Neuronal stem cell (in vitro differentiated cells): ENCODE measurements around the gene PDE6A.

Experiments
- DNase-seq: peaks from one replicate; pipeline ENCODE4 v3.0.0-alpha.2; 2013; ENCODE audit warnings: low spot score
- H2AFZ ChIP-seq: one replicate; pipeline ENCODE4 v1.6.1; 2013; ENCODE audit warnings: mild to moderate bottlenecking, low read length, inconsistent platforms
- H2AK5ac ChIP-seq: 2 replicates; pipeline ENCODE4 v1.6.1; 2013; ENCODE audit warnings: low read depth, mild to moderate bottlenecking, inconsistent platforms, low read length, moderate library complexity, mixed read lengths
- H2BK120ac ChIP-seq: 2 replicates; pipeline ENCODE4 v1.6.1; 2013; ENCODE audit warnings: low read depth, mild to moderate bottlenecking, inconsistent platforms, low read length, moderate library complexity, mixed read lengths
- H2BK12ac ChIP-seq: one replicate; pipeline ENCODE4 v1.6.1; 2013; ENCODE audit warnings: low read length, inconsistent platforms
- H2BK15ac ChIP-seq: 2 replicates; pipeline ENCODE4 v1.6.1; 2013; ENCODE audit warnings: mild to moderate bottlenecking, low read length, inconsistent platforms, mixed read lengths
- H2BK5ac ChIP-seq: one replicate; pipeline ENCODE4 v1.6.1; 2013; ENCODE audit warnings: inconsistent platforms, mild to moderate bottlenecking, low read length, moderate library complexity
- H3K14ac ChIP-seq: one replicate; pipeline ENCODE4 v1.6.1; 2013; ENCODE audit warnings: low read length, inconsistent platforms
- H3K18ac ChIP-seq: 2 replicates; pipeline ENCODE4 v1.6.1; 2013; ENCODE audit warnings: low read length, inconsistent platforms
- H3K23ac ChIP-seq: 2 replicates; pipeline ENCODE4 v1.6.1; 2013; ENCODE audit warnings: low read depth, mild to moderate bottlenecking, mixed read lengths, low read length, inconsistent platforms; ENCODE audit not compliant: poor library complexity
- H3K27ac ChIP-seq: replicated peaks from 3 replicates; pipeline ENCODE4 v1.5.1; 2013; ENCODE audit warnings: low read length, inconsistent platforms
- H3K27me3 ChIP-seq, 3 experiments: 2 replicates each; pipeline ENCODE4 v1.6.1; 2013; ENCODE audit warnings: low read length in 3 of 3, mild to moderate bottlenecking in 2 of 3, inconsistent platforms in 1 of 3, low read depth in 1 of 3, mixed read lengths in 1 of 3, moderate library complexity in 1 of 3; ENCODE audit not compliant: control insufficient read depth in 3 of 3, insufficient read depth in 3 of 3
- H3K36me3 ChIP-seq, 2 donors: replicated peaks in 1 of 2; 2 replicates each; pipeline ENCODE4 v1.6.1; 2013; ENCODE audit warnings: low read length in 2 of 2; ENCODE audit not compliant: control insufficient read depth in 2 of 2, insufficient read depth in 2 of 2
- H3K4ac ChIP-seq: 2 replicates; pipeline ENCODE4 v1.6.1; 2013; ENCODE audit warnings: inconsistent platforms, mild to moderate bottlenecking, low read length, moderate library complexity
- H3K4me1 ChIP-seq, 2 donors: 1 replicate in 1 of 2; 2 replicates in 1 of 2; pipeline ENCODE4 v1.6.1; 2013; ENCODE audit warnings: low read length in 2 of 2, low read depth in 1 of 2; ENCODE audit not compliant: control insufficient read depth in 2 of 2, insufficient read depth in 1 of 2
- H3K4me2 ChIP-seq: one replicate; pipeline ENCODE4 v1.6.1; 2013; ENCODE audit warnings: mild to moderate bottlenecking, low read length, inconsistent platforms; ENCODE audit not compliant: insufficient read depth, poor library complexity, severe bottlenecking
- H3K4me3 ChIP-seq, 2 donors: 2 replicates each; pipeline ENCODE4 v1.5.1; 2013; ENCODE audit warnings: low read length in 2 of 2, mild to moderate bottlenecking in 2 of 2, inconsistent platforms in 1 of 2, moderate library complexity in 1 of 2
- H3K79me1 ChIP-seq: one replicate; pipeline ENCODE4 v1.6.1; 2013; ENCODE audit warnings: low read depth, mild to moderate bottlenecking, inconsistent platforms, low read length, moderate library complexity
- H3K9ac ChIP-seq: one replicate; pipeline ENCODE4 v1.6.1; 2013; ENCODE audit warnings: mild to moderate bottlenecking, low read depth, low read length, inconsistent platforms; ENCODE audit not compliant: poor library complexity
- H3K9me3 ChIP-seq, 2 donors: replicated peaks in 1 of 2; 2 replicates each; pipeline versions ENCODE3 to v1.6.1; 2013; ENCODE audit warnings: low read length in 2 of 2, mild to moderate bottlenecking in 2 of 2, inconsistent platforms in 1 of 2, low read depth in 1 of 2, mixed read lengths in 1 of 2, moderate library complexity in 1 of 2; ENCODE audit not compliant: control insufficient read depth in 2 of 2, insufficient read depth in 1 of 2
- H4K8ac ChIP-seq: one replicate; pipeline ENCODE4 v1.6.1; 2013; ENCODE audit warnings: low read depth, mild to moderate bottlenecking, inconsistent platforms, low read length, moderate library complexity
- H4K91ac ChIP-seq: one replicate; pipeline ENCODE4 v1.6.1; 2013; ENCODE audit warnings: low read length, low read depth, mild to moderate bottlenecking, inconsistent platforms; ENCODE audit not compliant: poor library complexity
- WGBS, 2 donors: extraction: QIAGEN DNeasy Blood & Tissue Kit; methylation state at CpG; one replicate each; pipeline ENCODE4 v1.1.7; 2013; ENCODE audit warnings: missing lambda C conversion rate in 2 of 2, mixed read lengths in 1 of 2; ENCODE audit not compliant: insufficient read length in 2 of 2, insufficient replicate concordance in 1 of 2; ENCODE audit errors: extremely low coverage in 2 of 2; 5-methylcytosine and 5-hydroxymethylcytosine counted together

The PDE6A gene

DNA sequence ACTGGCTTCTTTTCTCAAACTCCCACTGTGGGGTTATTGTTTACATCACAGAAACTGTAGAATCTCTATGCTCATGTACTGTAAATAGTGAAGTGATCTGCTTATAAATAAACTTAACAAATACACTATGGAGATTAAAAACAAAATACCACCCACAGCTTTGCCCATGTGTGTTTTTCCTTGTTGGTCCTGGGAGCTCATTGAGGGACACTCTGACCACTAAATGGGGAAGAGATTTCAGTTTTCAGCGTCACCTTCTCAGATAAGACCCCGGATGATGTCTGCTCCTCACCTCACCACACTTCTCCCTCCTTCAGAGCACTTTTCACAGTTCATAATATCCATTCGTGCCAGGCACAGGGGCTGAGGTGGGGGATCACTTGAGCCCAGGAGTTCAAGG is 89.7 kb downstream of the PDE6A start:
- Histone ChIP-seq H2AK5ac (no peak overlapping the region), H3K18ac (no peak overlapping the region), H4K8ac (no peak overlapping the region), H3K27me3 (no peaks in the 10 kb centered on the region), H3K9me3 (no peaks in the 10 kb centered on the region), H3K9ac (no peak overlapping the region), H3K27ac (no peak overlapping the region), H2BK120ac (no peak overlapping the region), H2BK15ac (no peak overlapping the region), H2BK5ac (no peak overlapping the region), H3K4me3 (no peak overlapping the region), H3K4ac (no peak overlapping the region), H3K23ac (no peak overlapping the region), H2AFZ (no peak overlapping the region), H2BK12ac (no peak overlapping the region), H3K14ac (no peak overlapping the region), H4K91ac (no peak overlapping the region), H3K79me1 (no peaks in the 10 kb centered on the region), H3K36me3 (no peaks in the 10 kb centered on the region), H3K4me2 (no peak overlapping the region), H3K4me1 (peaks cover 3% of the 10 kb centered on the region in 2 donors)
- no CpG with 5 or more reads among the region's 3 CpGs for WGBS, 2 donors
- no peak for DNase-seq

DNA sequence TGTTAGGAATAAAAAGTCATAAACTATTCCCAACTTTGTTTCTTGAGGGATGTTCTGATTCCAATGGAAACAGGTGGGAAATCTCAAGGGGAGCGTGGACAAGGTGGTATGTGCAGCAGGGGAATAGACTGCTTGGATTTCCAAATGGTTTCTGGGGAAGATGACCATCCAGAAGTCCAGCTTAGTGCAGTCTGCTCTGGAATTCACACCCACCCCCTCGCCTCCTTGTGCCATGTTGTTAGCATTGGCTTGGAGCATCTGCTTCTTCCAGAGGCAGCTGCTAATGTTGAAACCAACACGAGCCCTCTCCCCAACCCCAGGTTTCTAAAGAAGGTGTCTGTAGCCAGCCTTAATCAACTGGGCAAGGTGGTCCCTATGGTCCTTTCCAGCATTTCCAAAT is 90.9 kb downstream of the PDE6A start:
- no peak overlapping the region for H3K9ac ChIP-seq
- no peak overlapping the region for H3K18ac ChIP-seq
- H2BK5ac ChIP-seq = no peak overlapping the region
- H3K36me3 ChIP-seq = no peaks in the 10 kb centered on the region
- H3K4me1 ChIP-seq = peaks cover 3% of the 10 kb centered on the region in 2 donors
- H3K9me3 ChIP-seq = no peaks in the 10 kb centered on the region
- H3K27me3 ChIP-seq = no peaks in the 10 kb centered on the region
- no peak overlapping the region for H3K14ac ChIP-seq
- WGBS, 2 donors = no CpG with 5 or more reads among the region's 3 CpGs
- no peak overlapping the region for H2BK12ac ChIP-seq
- no peak overlapping the region for H3K27ac ChIP-seq
- no peak overlapping the region for H2AK5ac ChIP-seq
- no peak for DNase-seq
- no peak overlapping the region for H4K8ac ChIP-seq
- no peak overlapping the region for H4K91ac ChIP-seq
- H3K4me2 ChIP-seq = no peak overlapping the region
- H2BK15ac ChIP-seq = no peak overlapping the region
- no peak overlapping the region for H3K4me3 ChIP-seq
- H3K4ac ChIP-seq = no peak overlapping the region
- no peak overlapping the region for H2BK120ac ChIP-seq
- H3K79me1 ChIP-seq = no peaks in the 10 kb centered on the region
- H2AFZ ChIP-seq = no peak overlapping the region
- no peak overlapping the region for H3K23ac ChIP-seq

DNA sequence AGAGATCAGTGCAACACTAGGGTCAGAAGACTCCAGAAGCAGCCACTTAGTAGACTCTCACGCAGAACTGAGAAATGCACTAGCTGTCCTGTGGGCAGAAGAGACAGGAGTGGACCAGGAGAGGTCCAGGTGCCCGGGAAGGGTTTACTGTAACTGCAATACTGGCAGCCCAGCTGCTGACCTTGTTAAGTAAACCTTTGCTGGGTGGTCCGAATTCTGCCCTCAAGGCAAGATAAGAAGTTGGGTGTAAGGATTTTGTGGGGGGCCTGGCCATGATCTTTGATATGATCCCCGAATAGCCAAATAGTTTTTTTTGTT is 91.3 kb downstream of the PDE6A start:
- no peaks in the 10 kb centered on the region for H3K27me3 ChIP-seq
- H3K79me1 ChIP-seq = no peaks in the 10 kb centered on the region
- no CpG with 5 or more reads among the region's 4 CpGs for WGBS, 2 donors
- H3K4me3 ChIP-seq = no peak overlapping the region
- H4K91ac ChIP-seq = no peak overlapping the region
- peaks cover 3% of the 10 kb centered on the region in 2 donors for H3K4me1 ChIP-seq
- peak overlapping the region; percentile 75 for H2AFZ ChIP-seq
- no peak overlapping the region for H2BK5ac ChIP-seq
- no peak overlapping the region for H3K23ac ChIP-seq
- no peak overlapping the region for H2BK15ac ChIP-seq
- no peak overlapping the region for H2AK5ac ChIP-seq
- no peak overlapping the region for H3K27ac ChIP-seq
- no peak overlapping the region for H2BK12ac ChIP-seq
- H2BK120ac ChIP-seq = no peak overlapping the region
- H3K4me2 ChIP-seq = no peak overlapping the region
- H4K8ac ChIP-seq = no peak overlapping the region
- no peaks in the 10 kb centered on the region for H3K9me3 ChIP-seq
- DNase-seq = no peak
- no peak overlapping the region for H3K9ac ChIP-seq
- no peak overlapping the region for H3K18ac ChIP-seq
- H3K36me3 ChIP-seq = no peaks in the 10 kb centered on the region
- H3K14ac ChIP-seq = no peak overlapping the region
- no peak overlapping the region for H3K4ac ChIP-seq

GRCh38 chr5:149852641-149853330 is 91.8 kb downstream of the PDE6A start:
- peak; percentile 80 for DNase-seq
- no CpG with 5 or more reads among the region's 12 CpGs for WGBS, 2 donors

More at GRCh38 chr5:149852641-149853330, 91.8 kb downstream of the PDE6A start:
- Histone ChIP-seq H3K4me3 (no peak overlapping the region), H3K4ac (no peak overlapping the region), H3K14ac (no peak overlapping the region), H3K18ac (no peak overlapping the region), H2BK12ac (no peak overlapping the region), H3K27me3 (no peaks in the 10 kb centered on the region), H3K23ac (no peak overlapping the region), H3K9me3 (no peaks in the 10 kb centered on the region), H2BK15ac (no peak overlapping the region), H2AK5ac (no peak overlapping the region), H2AFZ (peak overlapping the region; percentile 75), H3K36me3 (no peaks in the 10 kb centered on the region), H3K4me2 (no peak overlapping the region), H4K91ac (no peak overlapping the region), H3K79me1 (no peaks in the 10 kb centered on the region), H2BK120ac (no peak overlapping the region), H4K8ac (no peak overlapping the region), H3K27ac (no peak overlapping the region), H3K9ac (no peak overlapping the region), H3K4me1 (peaks cover 3% of the 10 kb centered on the region in 2 donors), H2BK5ac (no peak overlapping the region)
